Hematopoietic multipotent progenitor cell treated with erythropoietin and hydrocortisone succinate and interleukin-3 and kit ligand, for 17 days (in vitro differentiated cells): ENCODE data around the gene MRPL36.
"Not testable (repeated sequence)": the region's sequence is repeated elsewhere in the genome, so short reads cannot be mapped to it uniquely, and the experiment has no call there.

Experiments used
- DNase-seq: peaks from one replicate; pipeline ENCODE4 v3.0.0-alpha.2; 2015; ENCODE audit warnings: low spot score

The MRPL36 gene

GRCh38 chr5:1796371-1797102 is 3.1 kb downstream of the MRPL36 start:
- DNase-seq = no peak

DNA sequence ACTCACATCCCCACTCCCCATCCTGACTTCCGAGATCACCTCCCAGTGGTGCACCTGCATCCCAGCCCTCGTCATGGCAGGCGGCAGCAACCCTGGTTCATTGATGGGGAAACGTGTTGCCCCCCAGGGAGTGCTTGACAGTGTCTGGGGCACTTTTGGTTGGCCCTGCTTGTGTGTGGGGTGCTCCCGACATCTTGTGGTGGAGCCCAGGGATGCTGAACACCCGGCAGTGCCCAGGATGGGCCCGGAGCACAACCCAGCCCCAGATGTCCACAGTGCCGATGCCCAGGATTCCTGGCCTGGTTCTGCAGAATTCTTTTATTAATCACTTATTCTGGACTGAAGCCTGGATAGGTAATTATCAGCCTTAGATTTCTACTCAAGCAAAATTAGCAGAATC is 3.7 kb downstream of the MRPL36 start:
- DNase-seq = no peak

GRCh38 chr5:1795506-1795905 is 4.1 kb downstream of the MRPL36 start:
- no peak for DNase-seq

- no peak for DNase-seq
Observed at GRCh38 chr5:1794901-1795290, 4.7 kb downstream of the MRPL36 start.

- DNase-seq = no peak
Observed at GRCh38 chr5:1793966-1794900, 5.4 kb downstream of the MRPL36 start.

GRCh38 chr5:1793301-1793740 is 6.3 kb downstream of the MRPL36 start:
- no peak for DNase-seq

DNA sequence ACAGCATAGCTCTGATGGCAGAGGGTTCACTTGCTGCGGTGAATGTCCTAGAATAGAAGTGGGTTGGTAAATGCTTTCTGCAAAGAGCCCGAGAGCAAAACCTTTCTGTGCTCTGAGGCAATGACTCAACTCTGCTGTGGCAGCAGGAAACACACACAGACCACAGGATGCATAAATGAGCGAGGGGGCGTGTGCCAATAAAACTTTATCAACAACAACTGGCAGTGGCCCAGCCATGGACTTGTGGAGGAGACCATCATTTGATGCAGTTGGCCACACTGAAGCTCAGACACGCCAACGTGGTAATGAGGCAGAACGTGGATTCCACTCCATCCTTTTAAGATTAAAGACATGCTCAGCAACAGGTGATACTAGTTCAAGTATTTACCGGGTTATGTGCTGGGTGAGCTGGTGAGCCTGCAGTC is 6.8 kb downstream of the MRPL36 start:
- no peak for DNase-seq

GRCh38 chr5:1791176-1791575 is 8.5 kb downstream of the MRPL36 start:
- no peak for DNase-seq

DNA sequence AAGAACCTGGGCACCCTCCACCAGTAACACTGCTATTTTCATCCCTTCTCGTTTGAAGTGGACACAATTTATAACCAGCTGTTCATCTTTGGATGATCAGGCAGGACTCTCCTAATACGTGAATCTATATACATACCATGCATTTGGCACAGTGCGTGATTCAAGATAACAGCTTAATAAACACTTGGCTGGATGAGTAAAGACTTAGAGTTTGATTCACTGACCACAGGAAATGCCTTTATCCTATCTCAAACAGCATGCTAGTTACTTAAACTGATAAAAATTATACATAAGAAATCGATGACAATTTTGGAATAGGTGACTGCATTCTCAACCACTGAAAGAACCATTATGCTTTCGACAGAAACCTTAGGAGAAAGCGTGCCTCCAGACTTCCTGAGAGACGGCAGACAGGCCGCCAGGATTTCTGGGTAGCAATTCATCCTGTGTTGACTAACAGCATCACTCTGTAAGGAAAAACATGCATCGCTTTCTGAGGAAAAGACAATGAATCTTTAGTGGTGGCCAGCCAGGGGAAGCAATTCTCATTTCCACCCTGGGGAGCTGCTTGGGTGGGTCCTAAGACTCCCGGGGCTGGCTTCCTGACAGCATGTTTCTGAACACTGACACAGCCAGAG is 9.7 kb downstream of the MRPL36 start:
- DNase-seq = no peak

DNA sequence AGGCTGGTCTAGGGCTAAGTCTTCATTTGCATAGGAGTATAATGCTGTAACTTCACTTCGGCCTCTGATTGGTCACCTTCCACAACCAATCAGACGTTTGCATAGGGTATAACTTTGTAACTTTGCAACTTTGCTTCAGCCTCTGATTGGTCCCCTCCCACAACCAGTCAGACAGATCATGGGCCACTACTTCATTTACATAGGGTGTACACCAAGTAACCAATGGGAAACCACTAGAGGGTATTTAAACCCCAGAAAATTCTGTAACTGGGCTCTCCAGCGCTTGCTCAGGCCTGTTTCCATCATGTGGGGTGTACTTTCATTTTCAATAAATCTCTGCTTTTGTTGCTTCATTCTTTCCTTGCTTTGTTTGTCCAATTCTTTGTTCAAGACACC is 10.2 kb downstream of the MRPL36 start:
- DNase-seq = not testable (repeated sequence)

GRCh38 chr5:1788828-1789227 is 10.8 kb downstream of the MRPL36 start:
- no peak for DNase-seq

- DNase-seq = no peak
Observed at GRCh38 chr5:1788200-1788599, 11.4 kb downstream of the MRPL36 start.

GRCh38 chr5:1787472-1788047 is 12.1 kb downstream of the MRPL36 start:
- no peak for DNase-seq

GRCh38 chr5:1786621-1787471 is 12.8 kb downstream of the MRPL36 start:
- no peak for DNase-seq

DNA sequence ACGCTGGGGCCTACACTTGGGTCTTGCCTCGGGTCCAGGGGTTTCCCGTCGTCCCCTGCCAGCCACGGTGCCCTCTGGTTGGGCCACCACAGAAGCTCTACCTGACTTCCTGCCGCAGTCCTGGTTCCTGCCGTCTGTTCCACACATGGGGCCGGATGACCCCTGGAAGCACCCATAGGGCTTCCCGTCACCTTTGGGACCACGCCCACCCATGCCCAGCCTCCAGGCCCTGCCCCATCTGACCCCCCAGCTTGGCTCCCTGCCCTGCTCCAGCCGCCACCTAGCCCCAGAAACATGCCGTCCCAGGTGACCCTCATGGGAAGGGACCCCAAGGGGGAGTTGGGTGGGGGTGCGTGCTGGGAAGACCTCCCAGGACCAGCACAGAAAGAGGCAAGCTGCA is 13.7 kb downstream of the MRPL36 start:
- DNase-seq = no peak

DNA sequence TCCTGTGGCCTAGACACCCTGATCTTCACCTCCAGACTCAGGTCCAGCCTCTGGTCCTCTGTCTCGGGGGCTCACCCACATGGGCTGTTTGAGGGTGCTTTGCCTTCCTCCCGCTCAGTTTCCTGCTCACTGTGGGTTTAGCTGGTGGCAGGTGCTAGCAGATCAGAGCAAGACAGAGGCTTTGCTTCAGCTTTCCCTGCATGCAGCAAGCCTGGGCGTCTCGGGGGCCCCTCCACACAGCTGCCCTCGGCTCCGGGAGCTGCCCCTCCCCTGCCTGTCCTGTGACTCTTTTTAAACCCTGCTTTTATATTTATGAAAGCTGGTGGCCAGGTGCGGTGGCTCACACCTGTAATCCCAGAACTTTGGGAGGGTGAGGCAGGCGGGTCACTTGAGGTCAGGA is 14.6 kb downstream of the MRPL36 start:
- no peak for DNase-seq

- no peak for DNase-seq
Observed at GRCh38 chr5:1784197-1785050, 15.2 kb downstream of the MRPL36 start.

DNA sequence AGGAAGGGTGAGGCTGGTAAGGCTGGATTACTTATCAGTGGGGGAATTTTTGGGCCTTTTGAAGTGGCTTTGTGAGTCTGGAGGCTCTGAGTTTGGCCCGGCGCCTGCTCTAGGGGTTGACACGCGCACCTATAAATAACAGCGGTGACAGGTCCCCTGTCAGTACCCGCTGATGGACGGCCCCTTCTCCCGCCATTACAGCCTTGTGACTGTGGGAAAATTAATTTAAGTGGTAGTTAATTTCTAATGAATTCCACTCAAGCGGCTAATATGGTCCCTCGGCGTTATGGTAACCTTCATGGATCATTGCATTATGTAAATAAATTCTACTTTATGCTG is 16.5 kb downstream of the MRPL36 start:
- no peak for DNase-seq

DNA sequence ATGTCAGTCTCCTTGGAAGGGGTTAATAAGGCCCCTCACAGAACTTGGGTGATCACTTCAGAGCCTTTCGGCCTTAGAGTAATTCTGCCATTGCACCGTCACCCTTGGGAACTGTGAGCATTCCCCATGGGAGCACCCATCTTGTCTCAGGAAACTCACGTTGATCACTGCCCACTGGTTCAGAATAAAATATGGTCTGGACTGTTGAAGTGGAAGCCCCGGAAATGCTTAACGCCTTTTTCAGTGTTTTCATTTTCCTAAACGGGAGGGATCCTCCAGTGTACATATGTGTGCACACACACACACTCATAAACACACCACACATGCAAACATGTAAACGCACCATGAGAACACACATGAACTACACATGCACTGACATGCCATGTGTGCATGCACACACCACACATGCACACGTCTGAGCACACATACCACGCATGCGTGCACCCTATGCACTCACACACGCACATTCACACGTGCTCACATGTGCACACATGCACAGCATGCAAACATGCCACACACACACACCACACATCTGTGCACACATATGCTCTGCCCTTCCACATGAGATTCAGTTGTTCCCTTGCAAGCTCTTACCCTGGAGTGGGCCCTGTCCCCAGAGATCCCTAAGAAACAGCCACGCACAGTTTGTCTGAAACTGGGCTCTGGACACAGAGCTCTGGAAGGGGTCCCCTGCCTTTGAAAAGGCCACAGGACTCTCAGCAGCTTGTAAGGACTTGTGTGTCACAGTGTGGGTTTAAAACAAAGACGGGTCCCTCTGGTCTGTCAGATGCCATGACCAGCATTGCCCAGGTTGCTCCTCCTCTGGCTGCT is 17.0 kb downstream of the MRPL36 start:
- no peak for DNase-seq
